Neural cell (in vitro differentiated cells): ENCODE data around the gene KCNJ5. TPM values are rescaled to one million over a fixed set of nuclear protein-coding genes. Genes with fewer than 3 reads are reported as not detected.
"Not testable (repeated sequence)": the region's sequence is repeated elsewhere in the genome, so short reads cannot be mapped to it uniquely, and the experiment has no call there.

Source experiments
- H2AFZ ChIP-seq: fragments of 200-600, 300-800 bp; sonication (generic), shearing (Covaris generic); 2 replicates; pipeline ENCODE4 v1.6.0; 2014; ENCODE audit warnings: low read depth, mild to moderate bottlenecking, antibody characterized with exemption, low read length, moderate library complexity
- H3F3A ChIP-seq: fragments of 200-600 bp; shearing (Covaris generic); 2 replicates; pipeline ENCODE4 v1.6.1; 2016; ENCODE audit warnings: mild to moderate bottlenecking, moderate library complexity, mixed read lengths, antibody characterized with exemption, low read length; ENCODE audit not compliant: insufficient read depth, poor library complexity, severe bottlenecking
- H3K27ac ChIP-seq: fragments of 200-600, 300-800 bp; sonication (generic), shearing (Covaris generic); 2 replicates; pipeline ENCODE4 v1.5.1; 2014; ENCODE audit warnings: mild to moderate bottlenecking, low read length, moderate library complexity
- H3K27me3 ChIP-seq: fragments of 300-800, 200-600 bp; sonication (generic), shearing (Covaris generic); 2 replicates; pipeline ENCODE4 v1.6.0; 2014; ENCODE audit warnings: mild to moderate bottlenecking, low read depth, low read length, moderate library complexity; ENCODE audit not compliant: insufficient read depth
- H3K36me3 ChIP-seq: fragments of 300-800, 200-600 bp; sonication (generic), shearing (Covaris generic); 2 replicates; pipeline ENCODE4 v1.5.1; 2014; ENCODE audit warnings: mild to moderate bottlenecking, antibody characterized with exemption, low read length, moderate library complexity; ENCODE audit not compliant: insufficient read depth
- H3K4me2 ChIP-seq: fragments of 300-800, 200-600 bp; sonication (generic), shearing (Covaris generic); 2 replicates; pipeline ENCODE4 v1.6.0; 2014; ENCODE audit warnings: mild to moderate bottlenecking, low read length
- H3K4me3 ChIP-seq: fragments of 300-800, 200-600 bp; sonication (generic), shearing (Covaris generic); 2 replicates; pipeline ENCODE4 v1.5.1; 2014; ENCODE audit warnings: mild to moderate bottlenecking, low read length, moderate library complexity
- H3K79me2 ChIP-seq: fragments of 200-600 bp; shearing (Covaris generic); replicated peaks from 2 replicates; pipeline ENCODE4 v1.6.0; 2014; ENCODE audit warnings: mild to moderate bottlenecking, low read length, moderate library complexity; ENCODE audit not compliant: insufficient read depth
- H3K9ac ChIP-seq: fragments of 300-800, 200-600 bp; sonication (generic), shearing (Covaris generic); 2 replicates; pipeline ENCODE4 v1.6.1; 2016; ENCODE audit warnings: mild to moderate bottlenecking, low read length, mixed read lengths
- H3K9me2 ChIP-seq: fragments of 200-600 bp; shearing (Covaris generic); 2 replicates; pipeline ENCODE4 v1.6.1; 2016; ENCODE audit warnings: mild to moderate bottlenecking, low read length, mixed read lengths; ENCODE audit not compliant: insufficient read depth
- H3K9me3 ChIP-seq: fragments of 200-600, 300-800 bp; sonication (generic), shearing (Covaris generic); 2 replicates; pipeline ENCODE4 v1.6.1; 2016; ENCODE audit warnings: mild to moderate bottlenecking, mixed run types, low read length, moderate library complexity, mixed read lengths
- H4K20me1 ChIP-seq: fragments of 200-600 bp; shearing (Covaris generic); 2 replicates; pipeline ENCODE4 v1.6.1; 2016; ENCODE audit warnings: mild to moderate bottlenecking, mixed run types; ENCODE audit not compliant: insufficient read depth
- EP300 ChIP-seq: fragments of 450-650 bp; conservative IDR thresholded peaks from 2 replicates; pipeline ENCODE4 v1.6.1; 2014; ENCODE audit warnings: antibody characterized with exemption, mild to moderate bottlenecking, moderate library complexity; ENCODE audit not compliant: poor library complexity, severe bottlenecking
- EZH2 ChIP-seq: fragments of 200-600, 300-800 bp; shearing (Covaris generic), sonication (generic); IDR thresholded peaks from 2 replicates; pipeline ENCODE4 v1.6.1; 2014; ENCODE audit warnings: antibody characterized with exemption, low read length, borderline replicate concordance, mild to moderate bottlenecking; ENCODE audit not compliant: insufficient read depth, poor library complexity, severe bottlenecking
- MXI1 ChIP-seq: fragments of 450-650 bp; conservative IDR thresholded peaks from 2 replicates; pipeline ENCODE4 v1.6.1; 2014; ENCODE audit warnings: antibody characterized with exemption, mild to moderate bottlenecking; ENCODE audit not compliant: poor library complexity, severe bottlenecking
- POLR2AphosphoS5 ChIP-seq: IDR thresholded peaks from 2 replicates; pipeline ENCODE4 v1.6.1; 2012
- RAD21 ChIP-seq: fragments of 450-650 bp; conservative IDR thresholded peaks from 2 replicates; pipeline ENCODE4 v1.6.1; 2014; ENCODE audit warnings: antibody characterized with exemption, mild to moderate bottlenecking, moderate library complexity
- SMC3 ChIP-seq: fragments of 450-650 bp; conservative IDR thresholded peaks from 2 replicates; pipeline ENCODE4 v1.6.1; 2014; ENCODE audit warnings: antibody characterized with exemption, mild to moderate bottlenecking, moderate library complexity; ENCODE audit not compliant: poor library complexity
- TAF1 ChIP-seq: IDR thresholded peaks from 2 replicates; pipeline ENCODE4 v1.6.1; 2012; ENCODE audit warnings: low read depth
- polyA plus RNA-seq: library from polyadenylated mRNA; depleted of rRNA; stranded (reverse); fragments of >200 nt; gene quantifications from 2 replicates; pipeline ENCODE4 v1.2.3, GENCODE V29; 2014
- TF ChIP-seq, protein P1 (sequence below): fragments of 450-650 bp; IDR thresholded peaks from 2 replicates; pipeline ENCODE4 v1.5.1; 2014; ENCODE audit warnings: antibody characterized with exemption, mild to moderate bottlenecking, moderate library complexity; ENCODE audit not compliant: poor library complexity, severe bottlenecking
- TF ChIP-seq, protein P2 (sequence below): IDR thresholded peaks from 2 replicates; pipeline ENCODE4 v1.6.1; 2012; ENCODE audit warnings: borderline replicate concordance

KCNJ5 gene
- polyA plus RNA-seq, 1 donor from 2014 or later: 1.1 TPM

DNA sequence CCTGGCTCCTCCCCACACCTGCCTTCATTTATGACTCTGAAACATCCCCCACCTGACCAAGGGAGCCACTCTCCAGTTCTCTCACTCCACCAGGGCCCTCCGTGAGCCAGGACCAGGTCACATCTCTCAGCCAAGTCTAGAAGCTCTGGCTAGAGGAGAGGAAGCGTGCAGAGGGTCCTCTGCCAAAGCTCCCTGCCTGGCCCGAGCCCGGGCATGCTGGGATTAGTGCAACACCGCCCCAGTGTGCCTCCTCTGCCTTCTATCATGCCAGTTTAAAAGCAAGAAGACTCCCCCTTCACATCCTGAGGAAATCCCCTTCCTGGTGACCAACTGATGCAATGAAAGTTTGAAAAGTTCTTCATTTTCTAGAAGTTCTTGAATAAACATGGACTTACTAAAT lies 28.1 kb downstream of the KCNJ5 start:
- no peak overlapping the region for H2AFZ ChIP-seq
- H3K79me2 ChIP-seq: no peaks in the 10 kb centered on the region
- H3K9me2 ChIP-seq: no peaks in the 10 kb centered on the region
- no peak overlapping the region for H3K27ac ChIP-seq
- H3K4me2 ChIP-seq: no peak overlapping the region
- H4K20me1 ChIP-seq: no peaks in the 10 kb centered on the region
- H3K27me3 ChIP-seq: no peaks in the 10 kb centered on the region
- H3K9me3 ChIP-seq: no peaks in the 10 kb centered on the region
- H3F3A ChIP-seq: no peaks in the 10 kb centered on the region
- no peak for TF ChIP-seq EP300
- TF ChIP-seq MXI1: no peak
- TF ChIP-seq, protein P1, sequence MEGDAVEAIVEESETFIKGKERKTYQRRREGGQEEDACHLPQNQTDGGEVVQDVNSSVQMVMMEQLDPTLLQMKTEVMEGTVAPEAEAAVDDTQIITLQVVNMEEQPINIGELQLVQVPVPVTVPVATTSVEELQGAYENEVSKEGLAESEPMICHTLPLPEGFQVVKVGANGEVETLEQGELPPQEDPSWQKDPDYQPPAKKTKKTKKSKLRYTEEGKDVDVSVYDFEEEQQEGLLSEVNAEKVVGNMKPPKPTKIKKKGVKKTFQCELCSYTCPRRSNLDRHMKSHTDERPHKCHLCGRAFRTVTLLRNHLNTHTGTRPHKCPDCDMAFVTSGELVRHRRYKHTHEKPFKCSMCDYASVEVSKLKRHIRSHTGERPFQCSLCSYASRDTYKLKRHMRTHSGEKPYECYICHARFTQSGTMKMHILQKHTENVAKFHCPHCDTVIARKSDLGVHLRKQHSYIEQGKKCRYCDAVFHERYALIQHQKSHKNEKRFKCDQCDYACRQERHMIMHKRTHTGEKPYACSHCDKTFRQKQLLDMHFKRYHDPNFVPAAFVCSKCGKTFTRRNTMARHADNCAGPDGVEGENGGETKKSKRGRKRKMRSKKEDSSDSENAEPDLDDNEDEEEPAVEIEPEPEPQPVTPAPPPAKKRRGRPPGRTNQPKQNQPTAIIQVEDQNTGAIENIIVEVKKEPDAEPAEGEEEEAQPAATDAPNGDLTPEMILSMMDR: no peak
- no peak for TF ChIP-seq POLR2AphosphoS5
- TF ChIP-seq, protein P2, sequence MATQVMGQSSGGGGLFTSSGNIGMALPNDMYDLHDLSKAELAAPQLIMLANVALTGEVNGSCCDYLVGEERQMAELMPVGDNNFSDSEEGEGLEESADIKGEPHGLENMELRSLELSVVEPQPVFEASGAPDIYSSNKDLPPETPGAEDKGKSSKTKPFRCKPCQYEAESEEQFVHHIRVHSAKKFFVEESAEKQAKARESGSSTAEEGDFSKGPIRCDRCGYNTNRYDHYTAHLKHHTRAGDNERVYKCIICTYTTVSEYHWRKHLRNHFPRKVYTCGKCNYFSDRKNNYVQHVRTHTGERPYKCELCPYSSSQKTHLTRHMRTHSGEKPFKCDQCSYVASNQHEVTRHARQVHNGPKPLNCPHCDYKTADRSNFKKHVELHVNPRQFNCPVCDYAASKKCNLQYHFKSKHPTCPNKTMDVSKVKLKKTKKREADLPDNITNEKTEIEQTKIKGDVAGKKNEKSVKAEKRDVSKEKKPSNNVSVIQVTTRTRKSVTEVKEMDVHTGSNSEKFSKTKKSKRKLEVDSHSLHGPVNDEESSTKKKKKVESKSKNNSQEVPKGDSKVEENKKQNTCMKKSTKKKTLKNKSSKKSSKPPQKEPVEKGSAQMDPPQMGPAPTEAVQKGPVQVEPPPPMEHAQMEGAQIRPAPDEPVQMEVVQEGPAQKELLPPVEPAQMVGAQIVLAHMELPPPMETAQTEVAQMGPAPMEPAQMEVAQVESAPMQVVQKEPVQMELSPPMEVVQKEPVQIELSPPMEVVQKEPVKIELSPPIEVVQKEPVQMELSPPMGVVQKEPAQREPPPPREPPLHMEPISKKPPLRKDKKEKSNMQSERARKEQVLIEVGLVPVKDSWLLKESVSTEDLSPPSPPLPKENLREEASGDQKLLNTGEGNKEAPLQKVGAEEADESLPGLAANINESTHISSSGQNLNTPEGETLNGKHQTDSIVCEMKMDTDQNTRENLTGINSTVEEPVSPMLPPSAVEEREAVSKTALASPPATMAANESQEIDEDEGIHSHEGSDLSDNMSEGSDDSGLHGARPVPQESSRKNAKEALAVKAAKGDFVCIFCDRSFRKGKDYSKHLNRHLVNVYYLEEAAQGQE: no peak
- no peak for TF ChIP-seq SMC3
- TF ChIP-seq TAF1: no peak
- no peak overlapping the region for H3K4me3 ChIP-seq
- no peak overlapping the region for H3K9ac ChIP-seq
- H3K36me3 ChIP-seq: no peaks in the 10 kb centered on the region

DNA sequence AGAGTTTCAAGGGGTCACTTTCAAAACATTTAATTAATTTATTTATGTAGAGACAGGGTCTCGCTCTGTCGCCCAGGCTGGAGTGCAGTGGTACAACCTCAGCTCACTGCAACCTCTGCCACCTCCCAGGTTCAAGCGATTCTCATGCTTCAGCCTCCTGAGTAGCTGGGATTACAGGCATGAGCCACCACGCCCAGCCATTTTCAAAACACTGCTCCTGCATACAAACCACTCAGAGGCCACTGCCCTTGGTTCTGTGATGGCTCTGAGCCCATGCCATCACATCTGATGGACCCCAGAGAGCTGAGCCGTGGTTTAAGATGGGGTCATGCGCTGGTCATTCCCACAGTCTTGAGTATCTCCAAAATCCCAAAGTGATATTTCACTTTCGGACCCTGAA lies 28.5 kb downstream of the KCNJ5 start:
- H3K9me2 ChIP-seq, H4K20me1 ChIP-seq, H3K27me3 ChIP-seq, H3K79me2 ChIP-seq, H3K4me3 ChIP-seq, H3K9ac ChIP-seq, H3K27ac ChIP-seq, H3K9me3 ChIP-seq, H2AFZ ChIP-seq, H3K4me2 ChIP-seq, H3K36me3 ChIP-seq, H3F3A ChIP-seq: not testable (repeated sequence)

DNA sequence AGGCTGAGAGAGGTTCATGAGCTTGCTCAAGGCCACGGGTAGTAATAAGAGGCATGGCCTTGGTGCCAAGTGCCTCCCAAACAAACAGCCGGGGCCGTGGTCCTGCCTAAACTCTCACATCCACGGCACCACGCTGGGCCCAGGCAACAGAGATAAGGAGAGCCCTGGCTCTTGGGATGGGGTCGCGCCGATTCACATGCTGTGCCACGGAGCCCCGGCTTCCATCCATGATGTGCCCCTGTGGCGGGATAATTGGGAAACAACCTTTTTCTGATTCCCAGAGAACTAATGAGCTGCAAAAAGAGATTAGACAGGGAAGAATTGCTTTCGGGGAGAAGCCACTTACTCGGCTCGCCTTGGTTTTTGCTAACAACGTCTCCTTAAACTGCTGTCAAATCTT lies 29.5 kb downstream of the KCNJ5 start:
- no peaks in the 10 kb centered on the region for H3K27me3 ChIP-seq
- H3K9me2 ChIP-seq: no peaks in the 10 kb centered on the region
- no peaks in the 10 kb centered on the region for H3K79me2 ChIP-seq
- no peak overlapping the region for H3K4me2 ChIP-seq
- no peak overlapping the region for H3K4me3 ChIP-seq
- no peak overlapping the region for H3K27ac ChIP-seq
- H3K9me3 ChIP-seq: no peaks in the 10 kb centered on the region
- no peak overlapping the region for H3K9ac ChIP-seq
- H3F3A ChIP-seq: no peaks in the 10 kb centered on the region
- H2AFZ ChIP-seq: no peak overlapping the region
- no peaks in the 10 kb centered on the region for H3K36me3 ChIP-seq
- no peaks in the 10 kb centered on the region for H4K20me1 ChIP-seq
- no peak for TF ChIP-seq SMC3
- no peak for TF ChIP-seq TAF1
- TF ChIP-seq, protein P1: no peak
- TF ChIP-seq EZH2: no peak
- TF ChIP-seq RAD21: no peak
- TF ChIP-seq MXI1: no peak
- no peak for TF ChIP-seq EP300
- TF ChIP-seq, protein P2: no peak
- no peak for TF ChIP-seq POLR2AphosphoS5
